Astrocyte (in vitro differentiated cells and primary cell): Measurements from ENCODE around the gene CAMK1D. TPM values are rescaled to one million over a fixed set of nuclear protein-coding genes. Genes with fewer than 3 reads are reported as not detected.

Source experiments
- DNase-seq: peaks from one replicate; pipeline ENCODE4 v3.0.0-alpha.2; 2010; ENCODE audit warnings: low read depth
- FAIRE-seq: peaks from 2 replicates; lab custom pipeline; 2011; peaks lifted over from hg19 to GRCh38; lab: Jason Lieb, UNC
- H2AFZ ChIP-seq: 2 replicates; pipeline ENCODE4 v1.6.0; 2012; ENCODE audit warnings: low read depth, low read length, inconsistent platforms
- H3K27ac ChIP-seq: 2 replicates; pipeline ENCODE4 v1.5.1; 2011; ENCODE audit warnings: low read depth, low read length, inconsistent platforms
- H3K27me3 ChIP-seq: 2 replicates; pipeline ENCODE4 v1.6.0; 2011; ENCODE audit warnings: low read length, inconsistent platforms; ENCODE audit not compliant: insufficient read depth
- H3K36me3 ChIP-seq: 2 replicates; pipeline ENCODE4 v1.5.1; 2011; ENCODE audit warnings: low read length, inconsistent platforms; ENCODE audit not compliant: insufficient read depth
- H3K4me1 ChIP-seq: 2 replicates; pipeline ENCODE4 v1.5.1; 2011; ENCODE audit warnings: low read length, inconsistent platforms; ENCODE audit not compliant: insufficient read depth
- H3K4me2 ChIP-seq: 2 replicates; pipeline ENCODE4 v1.6.0; 2012; ENCODE audit warnings: low read length, inconsistent platforms
- H3K4me3 ChIP-seq: 2 replicates; pipeline ENCODE4 v1.5.1; 2011; ENCODE audit warnings: low read depth, mild to moderate bottlenecking, low read length, inconsistent platforms; ENCODE audit not compliant: insufficient read depth
- H3K79me2 ChIP-seq: 2 replicates; pipeline ENCODE4 v1.6.0; 2012; ENCODE audit warnings: mild to moderate bottlenecking, low read length, inconsistent platforms; ENCODE audit not compliant: insufficient read depth
- H3K9ac ChIP-seq: 2 replicates; pipeline ENCODE4 v1.6.0; 2012; ENCODE audit warnings: mild to moderate bottlenecking, low read length, inconsistent platforms
- H3K9me3 ChIP-seq: 2 replicates; pipeline ENCODE4 v1.5.1; 2012; ENCODE audit warnings: low read depth, mild to moderate bottlenecking, low read length, inconsistent platforms; ENCODE audit not compliant: insufficient read depth
- H4K20me1 ChIP-seq: 2 replicates; pipeline ENCODE4 v1.6.0; 2012; ENCODE audit warnings: low read length, inconsistent platforms; ENCODE audit not compliant: insufficient read depth
- H3K27ac Mint-ChIP-seq: one replicate; pipeline ENCODE4 v1.8.0; 2021; ENCODE audit warnings: mild to moderate bottlenecking, mixed read lengths; ENCODE audit not compliant: unreplicated experiment
- H3K27me3 Mint-ChIP-seq: one replicate; pipeline ENCODE4 v1.8.0; 2021; ENCODE audit warnings: low read depth, mixed read lengths; ENCODE audit not compliant: unreplicated experiment
- H3K36me3 Mint-ChIP-seq: one replicate; pipeline ENCODE4 v1.8.0; 2021; ENCODE audit warnings: low read depth, mixed read lengths; ENCODE audit not compliant: unreplicated experiment
- H3K4me1 Mint-ChIP-seq: one replicate; pipeline ENCODE4 v1.8.0; 2021; ENCODE audit warnings: low read depth, mixed read lengths; ENCODE audit not compliant: unreplicated experiment
- H3K4me3 Mint-ChIP-seq: one replicate; pipeline ENCODE4 v1.8.0; 2021; ENCODE audit warnings: mild to moderate bottlenecking, moderate library complexity, mixed read lengths; ENCODE audit not compliant: unreplicated experiment
- H3K9me3 Mint-ChIP-seq: one replicate; pipeline ENCODE4 v1.8.0; 2021; ENCODE audit warnings: mild to moderate bottlenecking, mixed read lengths; ENCODE audit not compliant: unreplicated experiment
- CTCF ChIP-seq: IDR thresholded peaks from 2 replicates; pipeline ENCODE4 v1.5.1; 2011; ENCODE audit warnings: low read depth, mild to moderate bottlenecking, inconsistent platforms, low read length, moderate library complexity; ENCODE audit not compliant: insufficient read depth
- EZH2 ChIP-seq: IDR thresholded peaks from 2 replicates; pipeline ENCODE4 v1.6.1; 2012; ENCODE audit warnings: mild to moderate bottlenecking, low read length, inconsistent platforms; ENCODE audit not compliant: insufficient read depth
- total RNA-seq: library from RNA; stranded (reverse); gene quantifications from 2 replicates; pipeline ENCODE4 v1.2.1, GENCODE V29; 2021

Gene CAMK1D
- total RNA-seq, 1 donor from 2014 or later, result 23.6 TPM

GRCh38 chr10:12509016-12509793, 159.9 kb downstream of the CAMK1D start:
- Histone ChIP-seq H3K79me2 (peaks cover 3% of the 10 kb centered on the region), H3K36me3 (no peaks in the 10 kb centered on the region), H4K20me1 (peaks cover 37% of the 10 kb centered on the region), H3K4me3 (no peak overlapping the region), H3K4me1 (peaks cover 23% of the 10 kb centered on the region), H3K4me2 (no peak overlapping the region), H3K27me3 (no peaks in the 10 kb centered on the region), H3K27ac (no peak overlapping the region), H3K9ac (no peak overlapping the region), H3K9me3 (no peaks in the 10 kb centered on the region), H2AFZ (no peak overlapping the region)
- Mint-ChIP-seq H3K4me3 (no peak overlapping the region), H3K27ac (no peak overlapping the region), H3K27me3 (peaks cover 5% of the 10 kb centered on the region), H3K9me3 (no peaks in the 10 kb centered on the region), H3K4me1 (peaks cover 11% of the 10 kb centered on the region), H3K36me3 (peaks cover 4% of the 10 kb centered on the region)
- no peak for TF ChIP-seq EZH2
- TF ChIP-seq CTCF, result no peak
- FAIRE-seq, result no peak
- no peak for DNase-seq

DNA sequence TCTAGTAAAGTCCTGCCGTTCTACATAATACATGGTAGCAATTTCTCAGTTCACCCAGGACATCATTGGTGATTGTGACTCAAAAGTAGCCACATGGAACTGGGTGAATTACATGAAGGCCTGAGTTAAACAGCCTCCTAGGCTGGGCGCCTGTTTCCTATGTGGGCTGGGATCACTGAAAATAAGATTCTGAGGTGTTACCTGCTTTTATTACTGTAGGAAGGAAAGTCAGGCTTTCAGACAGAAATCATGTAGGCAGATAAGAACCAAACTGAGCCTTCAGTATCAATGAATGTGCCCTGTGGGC, 160.4 kb downstream of the CAMK1D start:
- Histone ChIP-seq H3K9me3 (no peaks in the 10 kb centered on the region), H3K4me2 (no peak overlapping the region), H3K4me1 (peaks cover 23% of the 10 kb centered on the region), H3K79me2 (peaks cover 3% of the 10 kb centered on the region), H4K20me1 (peaks cover 32% of the 10 kb centered on the region), H3K27ac (no peak overlapping the region), H3K36me3 (no peaks in the 10 kb centered on the region), H3K9ac (no peak overlapping the region), H2AFZ (no peak overlapping the region), H3K4me3 (no peak overlapping the region), H3K27me3 (no peaks in the 10 kb centered on the region)
- H3K9me3 Mint-ChIP-seq, result no peaks in the 10 kb centered on the region
- H3K36me3 Mint-ChIP-seq, result peaks cover 2% of the 10 kb centered on the region
- no peak overlapping the region for H3K4me3 Mint-ChIP-seq
- TF ChIP-seq EZH2, result no peak
- FAIRE-seq (no peak), DNase-seq (no peak)
- peaks cover 11% of the 10 kb centered on the region for H3K4me1 Mint-ChIP-seq
- no peak overlapping the region for H3K27ac Mint-ChIP-seq
- peaks cover 5% of the 10 kb centered on the region for H3K27me3 Mint-ChIP-seq

GRCh38 chr10:12510501-12510941, 161.2 kb downstream of the CAMK1D start:
- Histone ChIP-seq H3K9me3 (no peaks in the 10 kb centered on the region), H3K9ac (peak overlapping the region; percentile 33), H3K4me1 (peaks cover 23% of the 10 kb centered on the region), H3K79me2 (peaks cover 3% of the 10 kb centered on the region), H2AFZ (peak overlapping the region; percentile 62), H3K36me3 (no peaks in the 10 kb centered on the region), H4K20me1 (peaks cover 24% of the 10 kb centered on the region), H3K4me3 (peak overlapping the region; percentile 26), H3K27ac (no peak overlapping the region), H3K4me2 (peak overlapping the region; percentile 83), H3K27me3 (no peaks in the 10 kb centered on the region)
- FAIRE-seq (no peak), DNase-seq (peak; percentile 59)
- Mint-ChIP-seq H3K36me3 (peaks cover 1% of the 10 kb centered on the region), H3K27ac (no peak overlapping the region), H3K4me3 (no peak overlapping the region), H3K9me3 (no peaks in the 10 kb centered on the region), H3K4me1 (peaks cover 11% of the 10 kb centered on the region), H3K27me3 (peaks cover 4% of the 10 kb centered on the region)
- TF ChIP-seq CTCF, result no peak
- TF ChIP-seq EZH2, result no peak
